GM19023 (cell line): ENCODE data around the gene SCML1.

Experiments
- ATAC-seq: cut with Tn5 transposase; IDR thresholded peaks from one replicate; pipeline ENCODE4 v1.9.1; 2021; ENCODE audit warnings: mild to moderate bottlenecking, moderate library complexity; ENCODE audit not compliant: unreplicated experiment

SCML1 gene

GRCh38 chrX:17788956-17789562, 51.8 kb downstream of the SCML1 start:
- ATAC-seq = no peak

DNA sequence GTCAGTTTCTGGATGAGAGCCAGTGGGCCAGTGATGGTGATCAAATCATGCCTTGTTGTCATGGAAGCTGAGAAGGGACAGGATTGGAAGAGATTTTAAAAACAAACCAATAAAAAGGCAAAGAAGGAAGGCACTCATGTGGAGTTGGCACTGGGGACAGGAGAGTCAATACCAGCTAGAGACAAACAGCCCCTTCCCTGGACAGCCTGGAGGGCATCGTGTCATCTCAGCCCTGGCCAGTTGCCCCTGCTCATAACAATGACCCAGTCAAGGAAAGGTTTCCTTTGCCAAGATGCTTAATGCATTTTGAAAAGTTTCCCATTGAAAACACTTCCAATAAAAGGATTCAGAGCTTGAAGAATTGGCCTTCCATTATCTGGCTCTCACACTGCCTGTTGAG, 55.5 kb downstream of the SCML1 start:
- ATAC-seq = no peak

- no peak for ATAC-seq
Measured at GRCh38 chrX:17798921-17799320, 61.6 kb downstream of the SCML1 start.

- ATAC-seq = no peak
Measured at GRCh38 chrX:17801431-17801830, 64.1 kb downstream of the SCML1 start.

- no peak for ATAC-seq
Measured at GRCh38 chrX:17802756-17803155, 65.5 kb downstream of the SCML1 start.

- no peak for ATAC-seq
Measured at GRCh38 chrX:17803449-17803848, 66.2 kb downstream of the SCML1 start.
